HG03457 (cell line): Measurements from ENCODE around the gene AGAP9.
"Not testable (repeated sequence)": the region's sequence is repeated elsewhere in the genome, so short reads cannot be mapped to it uniquely, and the experiment has no call there.

Experiments used
- ATAC-seq: cut with Tn5 transposase; IDR thresholded peaks from one replicate; pipeline ENCODE4 v1.9.1; 2021; ENCODE audit warnings: moderate number of reproducible peaks; ENCODE audit not compliant: unreplicated experiment

Gene AGAP9

GRCh38 chr10:47458466-47459154 is 64.8 kb downstream of the AGAP9 start:
- no peak for ATAC-seq

GRCh38 chr10:47457826-47458225 is 65.6 kb downstream of the AGAP9 start:
- no peak for ATAC-seq

- ATAC-seq, result no peak
Measured at GRCh38 chr10:47457528-47457820, 66.0 kb downstream of the AGAP9 start.

- no peak for ATAC-seq
Measured at GRCh38 chr10:47456794-47457527, 66.5 kb downstream of the AGAP9 start.

- ATAC-seq, result no peak
Measured at GRCh38 chr10:47456079-47456785, 67.2 kb downstream of the AGAP9 start.

GRCh38 chr10:47455350-47456078 is 67.9 kb downstream of the AGAP9 start:
- not testable (repeated sequence) for ATAC-seq

- no peak for ATAC-seq
Measured at GRCh38 chr10:47454780-47455058, 68.7 kb downstream of the AGAP9 start.

GRCh38 chr10:47454008-47454779 is 69.2 kb downstream of the AGAP9 start:
- no peak for ATAC-seq

GRCh38 chr10:47453141-47454007 is 70.1 kb downstream of the AGAP9 start:
- no peak for ATAC-seq

- ATAC-seq, result no peak
Measured at GRCh38 chr10:47452495-47453140, 70.8 kb downstream of the AGAP9 start.

GRCh38 chr10:47451998-47452494 is 71.4 kb downstream of the AGAP9 start:
- ATAC-seq, result no peak
